Peyer's patch (tissue), 4 donors: ENCODE results near the gene CENPO.

Source experiments
- CTCF ChIP-seq, 6 experiments: fragments of 450-650 bp in 4 of 6; fragments of 200-600 bp in 2 of 6; sonication (generic) in 1 of 6; IDR thresholded peaks; one replicate each; pipeline ENCODE4 v1.5.1; 2017 to 2019; ENCODE audit warnings: antibody characterized with exemption in 6 of 6, mild to moderate bottlenecking in 3 of 6, moderate library complexity in 1 of 6
- POLR2A ChIP-seq, 2 donors: fragments of 450-650 bp; IDR thresholded peaks; one replicate each; pipeline ENCODE4 v1.5.1; 2017; ENCODE audit warnings: antibody characterized with exemption in 2 of 2, mild to moderate bottlenecking in 2 of 2, moderate library complexity in 2 of 2

- TF ChIP-seq CTCF (IDR thresholded peaks at IDR 0.05) (no peak), POLR2A (IDR thresholded peaks at IDR 0.05) (no peak)
These were observed 24.6 kb upstream of the CENPO start for GRCh38 chr2:24768601-24769000.
